H1 (cell line): ENCODE data around the gene TPP1.

ENCODE experiments used
- ATF2 ChIP-seq: IDR thresholded peaks from 2 replicates; pipeline ENCODE4 v1.6.1; 2012; ENCODE audit warnings: low read length, inconsistent platforms
- CHD2 ChIP-seq: IDR thresholded peaks from 2 replicates; pipeline ENCODE4 v1.6.1; 2012; ENCODE audit warnings: low read length, improper control_type of control experiment
- CTCF ChIP-seq, 3 experiments: IDR thresholded peaks; 1 replicate in 2 of 3; 2 replicates in 1 of 3; pipeline versions ENCODE4 v1.5.1 to v1.6.1; 2011; ENCODE audit warnings: low read length in 3 of 3, mild to moderate bottlenecking in 3 of 3, inconsistent platforms in 2 of 3, low read depth in 1 of 3, moderate library complexity in 1 of 3; ENCODE audit not compliant: insufficient read depth in 1 of 3; ENCODE audit errors: control extremely low read depth in 1 of 3
- EGR1 ChIP-seq: IDR thresholded peaks from 2 replicates; pipeline ENCODE4 v1.6.1; 2011; ENCODE audit warnings: low read depth, low read length, borderline replicate concordance
- EP300 ChIP-seq, 2 experiments: IDR thresholded peaks; 1 replicate in 1 of 2; 2 replicates in 1 of 2; pipeline ENCODE4 v1.6.1; 2011 to 2012; ENCODE audit warnings: low read depth in 2 of 2, low read length in 2 of 2, mild to moderate bottlenecking in 2 of 2, borderline replicate concordance in 1 of 2, inconsistent platforms in 1 of 2, moderate library complexity in 1 of 2
- POLR2AphosphoS5 ChIP-seq: IDR thresholded peaks from 2 replicates; pipeline ENCODE4 v1.6.1; 2011; ENCODE audit warnings: low read depth, low read length
- TF ChIP-seq, protein P1 (sequence below): IDR thresholded peaks from 2 replicates; pipeline ENCODE4 v1.6.1; 2012; ENCODE audit warnings: inconsistent platforms

DNA sequence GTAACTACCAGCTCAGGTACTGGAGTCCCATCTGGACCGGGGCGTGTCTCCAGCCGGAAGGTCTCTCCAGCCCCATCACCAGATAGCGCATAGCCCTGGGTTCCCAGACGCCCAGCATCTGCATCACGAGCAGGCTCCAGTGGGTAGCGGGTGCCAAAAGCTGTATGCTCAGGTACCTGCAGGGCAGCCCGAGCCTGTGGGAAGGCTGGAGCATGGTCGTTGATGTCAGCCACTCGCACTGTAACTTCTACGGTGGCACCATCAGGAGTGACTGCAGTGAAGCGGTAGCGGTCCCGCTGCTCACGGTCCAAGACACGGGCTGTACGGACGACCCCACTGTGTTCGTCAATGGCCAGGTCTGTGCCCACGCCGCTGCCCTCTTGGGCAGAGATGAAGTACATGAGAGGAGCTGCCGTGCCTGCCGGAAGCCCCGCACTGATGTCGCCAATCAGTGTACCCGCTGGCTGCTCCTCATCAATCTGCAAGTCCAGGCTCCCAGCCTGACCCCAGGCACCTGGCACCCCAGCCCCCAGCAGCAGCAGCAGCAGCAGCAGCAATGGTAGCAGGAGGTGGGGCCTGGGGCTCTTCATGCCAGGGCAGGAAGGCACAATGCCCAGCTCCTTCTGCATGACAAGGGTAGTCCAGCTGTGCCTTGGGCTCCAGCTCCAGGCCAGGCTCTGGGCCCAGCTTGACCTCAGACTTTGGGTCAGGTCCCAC is 21.9 kb upstream of the TPP1 start:
- TF ChIP-seq CTCF (IDR thresholded peaks at IDR 0.05; ENCODE audit: control extremely low read depth in 1 of 3, insufficient read depth in 1 of 3, low read depth in 1 of 3, low read length in 3 of 3) (no peak), ATF2 (no peak), EP300 (IDR thresholded peaks at IDR 0.05; ENCODE audit: borderline replicate concordance in 1 of 2, low read depth in 2 of 2, low read length in 2 of 2) (no peak), EGR1 (no peak), CHD2 (no peak), POLR2AphosphoS5 (no peak)
- TF ChIP-seq, protein P1, sequence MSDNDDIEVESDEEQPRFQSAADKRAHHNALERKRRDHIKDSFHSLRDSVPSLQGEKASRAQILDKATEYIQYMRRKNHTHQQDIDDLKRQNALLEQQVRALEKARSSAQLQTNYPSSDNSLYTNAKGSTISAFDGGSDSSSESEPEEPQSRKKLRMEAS, result no peak
